ENCODE data around the gene NUBP2.

The NUBP2 gene

DNA sequence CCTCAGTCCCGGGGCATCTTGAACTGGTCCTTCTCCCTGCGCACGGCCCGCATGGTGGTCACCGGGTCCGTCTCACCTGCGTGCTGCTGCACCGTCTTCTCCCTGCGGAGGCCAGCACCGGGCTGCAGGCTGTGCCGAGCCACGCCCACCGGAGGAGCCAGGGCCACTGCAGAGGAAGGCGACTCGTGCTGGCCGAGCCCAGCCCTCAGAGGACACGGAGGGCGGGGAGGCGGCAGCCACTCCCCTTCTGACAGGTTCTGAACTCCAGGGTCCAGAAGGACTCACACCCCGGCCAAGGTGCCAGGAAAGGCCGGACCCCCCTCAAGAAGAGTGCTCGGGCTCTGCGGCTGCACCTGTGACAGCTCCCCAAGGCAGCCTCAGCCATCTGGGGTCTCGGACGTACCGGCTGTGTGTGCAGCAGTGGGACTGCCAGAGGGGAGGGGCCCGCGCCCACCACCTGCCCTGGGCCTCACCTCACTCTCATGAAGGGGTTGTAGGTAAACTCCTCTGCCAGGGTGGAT, 26.6 kb downstream of the NUBP2 start:
- no peak for DNase-seq (ENCODE audit: low read depth in 2 of 2)

DNA sequence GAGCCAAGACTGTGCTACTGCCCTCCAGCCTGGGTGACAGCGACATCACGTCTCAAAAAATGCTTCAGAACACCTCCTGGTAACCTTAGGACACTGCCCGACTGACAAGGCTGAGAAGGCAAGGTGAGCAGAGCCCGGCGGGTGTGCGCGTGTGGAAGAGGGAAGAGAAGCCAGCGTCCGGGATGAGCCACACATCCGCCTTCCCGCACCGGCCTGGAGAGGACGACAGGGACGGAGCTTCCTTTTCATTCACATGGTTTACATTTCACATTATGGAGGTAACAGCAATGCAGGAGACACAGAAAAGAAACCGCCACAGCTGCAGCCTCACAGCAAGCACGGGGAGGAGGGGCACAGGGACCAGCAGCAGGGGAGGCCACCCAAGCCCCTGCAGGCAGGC, 27.3 kb downstream of the NUBP2 start:
- DNase-seq (ENCODE audit: low read depth in 2 of 2) = no peak

GRCh38 chr16:1810536-1810935, 27.8 kb downstream of the NUBP2 start:
- no peak for DNase-seq (ENCODE audit: low read depth in 2 of 2)

DNA sequence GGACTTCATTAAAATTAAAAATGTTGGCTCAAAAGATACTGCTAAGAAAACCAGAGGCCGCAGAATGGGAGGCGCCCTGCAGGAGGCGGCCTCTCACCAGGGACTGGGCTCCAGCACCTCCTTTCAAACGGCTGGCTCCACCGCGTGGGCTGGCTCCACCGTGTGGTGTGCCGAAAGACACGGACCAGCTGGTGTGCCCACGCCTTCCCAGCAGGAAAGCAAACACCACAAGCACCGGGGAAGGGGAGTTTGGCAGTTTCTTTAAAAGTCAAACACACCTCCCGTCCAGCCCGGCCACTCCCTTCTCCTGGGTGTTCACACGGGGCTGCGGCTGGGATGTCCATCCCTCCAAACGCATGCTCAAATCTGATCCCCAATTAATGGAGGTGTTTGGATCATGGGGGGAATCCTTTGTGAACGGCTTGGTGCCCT, 30.0 kb downstream of the NUBP2 start:
- DNase-seq (ENCODE audit: low read depth in 2 of 2) = no peak

DNA sequence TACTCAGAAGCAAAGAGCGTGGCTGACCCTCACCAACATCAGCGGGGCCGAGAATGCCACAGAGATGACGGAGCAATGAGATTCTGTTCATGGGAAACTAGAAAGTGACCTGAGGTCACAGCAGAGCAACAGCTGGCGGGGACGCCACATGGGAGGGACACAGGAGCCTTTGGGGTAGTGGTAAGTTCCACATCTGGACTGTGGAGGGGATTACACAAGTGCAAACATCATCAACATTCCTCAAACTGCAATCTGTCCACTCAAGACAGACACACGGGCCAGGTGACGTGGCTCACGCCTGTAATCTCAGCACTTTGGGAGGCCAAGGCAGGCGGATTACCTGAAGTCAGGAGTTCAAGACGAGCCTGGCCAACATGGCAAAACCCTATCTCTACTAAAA, 32.7 kb downstream of the NUBP2 start:
- DNase-seq (ENCODE audit: low read depth in 2 of 2) = no peak

- DNase-seq (ENCODE audit: low read depth in 2 of 2) = no peak
These were observed 33.9 kb downstream of the NUBP2 start for GRCh38 chr16:1816396-1817275.

GRCh38 chr16:1817276-1817589, 34.5 kb downstream of the NUBP2 start:
- no peak for DNase-seq (ENCODE audit: low read depth in 2 of 2)

DNA sequence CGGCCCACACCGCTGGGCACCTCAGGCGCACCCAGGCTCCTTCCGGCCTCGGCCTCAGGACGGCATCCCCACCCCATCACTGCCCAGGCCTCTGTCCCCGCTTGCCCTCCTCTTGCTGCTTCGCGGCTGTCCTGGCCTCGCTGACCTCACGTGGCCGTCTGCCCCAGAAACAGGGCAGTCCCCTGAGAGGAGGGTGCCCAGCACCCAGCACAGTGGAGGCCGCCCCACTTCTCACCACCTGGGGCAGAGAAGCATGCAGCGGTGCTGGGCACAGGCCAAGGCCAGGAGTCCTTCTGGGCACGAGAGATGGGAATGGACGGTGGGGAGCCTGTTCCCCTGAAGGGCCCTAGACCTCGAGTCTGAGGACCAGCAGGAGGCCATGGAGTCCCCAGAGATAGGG, 35.0 kb downstream of the NUBP2 start:
- no peak for DNase-seq (ENCODE audit: low read depth in 2 of 2)

- DNase-seq (ENCODE audit: low read depth in 2 of 2) = no peak
These were observed 35.6 kb downstream of the NUBP2 start for GRCh38 chr16:1818204-1818872.

DNA sequence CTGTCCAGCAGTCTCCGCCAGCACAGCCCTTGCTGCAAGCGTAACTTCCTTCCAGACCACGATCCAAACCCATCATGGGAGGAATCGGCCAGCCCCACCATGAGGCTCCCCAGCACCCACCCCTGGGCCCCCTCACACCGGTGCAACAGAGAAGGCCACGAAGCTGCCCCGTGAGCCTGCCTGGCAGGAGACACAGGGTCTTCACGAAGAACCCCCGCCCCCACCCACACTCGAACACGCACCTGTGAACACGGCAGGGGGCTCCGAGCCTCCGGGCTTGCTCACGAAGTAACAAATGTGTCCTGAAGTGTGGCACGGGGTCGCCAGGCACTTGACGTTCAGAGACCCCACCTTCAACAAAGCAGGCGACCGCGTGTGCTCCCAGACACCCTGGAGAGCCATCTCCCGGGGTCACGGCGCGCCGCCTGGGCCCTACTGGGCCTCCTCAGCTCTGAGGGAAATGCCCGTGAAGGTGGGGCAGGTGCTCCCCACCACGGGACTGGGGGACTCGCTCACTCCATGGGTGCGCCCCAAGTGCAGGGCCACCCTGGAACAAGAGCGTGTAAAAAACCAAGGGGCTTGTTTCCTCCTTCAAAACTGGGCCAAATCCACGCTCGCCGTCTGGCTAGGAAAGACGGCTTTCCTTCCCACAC, 36.2 kb downstream of the NUBP2 start:
- DNase-seq (ENCODE audit: low read depth in 2 of 2) = no peak

DNA sequence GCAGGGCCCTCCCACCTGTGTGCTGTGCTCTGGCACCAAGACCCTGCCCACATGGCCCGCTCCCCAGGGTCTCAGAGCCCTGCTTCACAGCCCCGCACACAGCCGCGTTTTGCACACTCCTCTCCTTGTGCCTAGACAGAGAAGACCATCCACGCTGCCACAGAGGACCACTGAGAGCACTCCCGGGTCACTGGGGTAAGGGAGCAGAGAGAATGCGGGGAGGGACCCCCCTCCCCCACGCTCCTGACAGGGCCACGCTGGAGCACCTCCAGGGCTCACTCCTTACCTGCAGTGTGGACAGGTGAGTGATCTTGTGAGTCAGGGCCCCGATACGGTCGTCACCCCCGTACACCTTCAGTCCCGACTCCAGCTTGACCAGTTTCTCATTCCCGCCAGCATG, 36.9 kb downstream of the NUBP2 start:
- no peak for DNase-seq (ENCODE audit: low read depth in 2 of 2)

DNA sequence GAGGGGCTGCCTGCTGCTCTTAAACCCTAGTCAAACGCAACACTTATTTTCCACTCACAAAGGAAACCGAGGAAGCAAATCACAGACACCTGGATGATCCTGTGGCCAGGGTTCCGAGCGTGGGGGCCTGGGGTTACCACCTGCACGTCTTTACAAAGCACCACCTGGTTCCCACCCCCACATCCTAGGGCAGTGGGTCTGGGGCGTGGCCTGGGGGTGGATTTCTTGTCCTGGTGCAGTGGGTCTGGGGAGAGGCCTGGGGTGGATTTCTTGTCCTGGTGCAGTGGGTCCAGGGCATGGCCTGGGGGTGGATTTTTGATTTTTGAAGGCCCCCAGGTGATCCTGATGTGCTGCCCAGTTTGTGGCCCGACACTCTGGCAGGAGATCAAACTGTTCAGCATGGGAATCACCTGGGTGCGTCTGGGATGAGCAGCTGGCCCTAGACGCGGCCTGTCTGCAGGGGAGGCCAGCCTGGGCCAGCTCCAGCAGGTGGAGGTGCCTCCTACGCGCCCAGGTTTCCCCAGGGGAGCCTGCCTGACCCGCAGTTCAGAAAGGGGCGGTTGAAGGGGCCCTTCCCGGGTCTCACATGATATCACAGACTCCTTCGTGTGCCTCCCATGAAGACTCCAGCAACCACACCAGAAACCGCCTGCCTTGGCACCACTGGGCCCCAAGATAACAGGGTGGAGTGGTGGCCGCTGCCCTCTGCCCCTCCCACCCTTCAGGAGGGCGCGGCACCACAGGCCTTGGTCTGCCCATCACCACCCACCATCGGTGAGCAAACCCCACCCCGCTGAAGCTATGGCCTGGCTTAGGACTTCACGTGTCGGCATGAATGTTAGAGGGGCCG, 37.6 kb downstream of the NUBP2 start:
- DNase-seq (ENCODE audit: low read depth in 2 of 2) = no peak

GRCh38 chr16:1820946-1821290, 38.2 kb downstream of the NUBP2 start:
- no peak for DNase-seq (ENCODE audit: low read depth in 2 of 2)

GRCh38 chr16:1821861-1822611, 39.3 kb downstream of the NUBP2 start:
- no peak for DNase-seq (ENCODE audit: low read depth in 2 of 2)

DNA sequence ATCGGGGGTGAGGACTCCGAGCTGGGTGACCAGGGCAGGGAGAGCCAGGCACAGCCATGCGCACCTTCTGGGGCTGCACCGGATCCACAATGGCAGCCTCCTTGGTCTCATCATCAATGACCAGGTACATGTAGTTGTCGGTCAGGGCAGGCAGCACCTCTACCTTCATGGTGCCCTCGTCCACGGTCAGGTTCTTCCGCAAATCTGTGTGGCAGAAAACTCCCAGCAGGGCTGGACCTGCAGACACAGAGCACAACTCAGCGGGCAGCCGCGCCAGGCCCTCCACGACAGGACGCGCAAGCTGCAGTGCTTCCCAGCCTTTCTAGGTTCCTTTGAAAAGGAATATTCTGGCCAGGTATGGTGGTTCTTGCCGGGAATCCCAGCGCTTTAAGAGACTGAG, 40.0 kb downstream of the NUBP2 start:
- DNase-seq (ENCODE audit: low read depth in 2 of 2) = no peak

- DNase-seq (ENCODE audit: low read depth in 2 of 2) = no peak
These were observed 41.1 kb downstream of the NUBP2 start for GRCh38 chr16:1823821-1824220.

GRCh38 chr16:1825381-1825863, 42.7 kb downstream of the NUBP2 start:
- DNase-seq (ENCODE audit: low read depth in 2 of 2) = no peak

DNA sequence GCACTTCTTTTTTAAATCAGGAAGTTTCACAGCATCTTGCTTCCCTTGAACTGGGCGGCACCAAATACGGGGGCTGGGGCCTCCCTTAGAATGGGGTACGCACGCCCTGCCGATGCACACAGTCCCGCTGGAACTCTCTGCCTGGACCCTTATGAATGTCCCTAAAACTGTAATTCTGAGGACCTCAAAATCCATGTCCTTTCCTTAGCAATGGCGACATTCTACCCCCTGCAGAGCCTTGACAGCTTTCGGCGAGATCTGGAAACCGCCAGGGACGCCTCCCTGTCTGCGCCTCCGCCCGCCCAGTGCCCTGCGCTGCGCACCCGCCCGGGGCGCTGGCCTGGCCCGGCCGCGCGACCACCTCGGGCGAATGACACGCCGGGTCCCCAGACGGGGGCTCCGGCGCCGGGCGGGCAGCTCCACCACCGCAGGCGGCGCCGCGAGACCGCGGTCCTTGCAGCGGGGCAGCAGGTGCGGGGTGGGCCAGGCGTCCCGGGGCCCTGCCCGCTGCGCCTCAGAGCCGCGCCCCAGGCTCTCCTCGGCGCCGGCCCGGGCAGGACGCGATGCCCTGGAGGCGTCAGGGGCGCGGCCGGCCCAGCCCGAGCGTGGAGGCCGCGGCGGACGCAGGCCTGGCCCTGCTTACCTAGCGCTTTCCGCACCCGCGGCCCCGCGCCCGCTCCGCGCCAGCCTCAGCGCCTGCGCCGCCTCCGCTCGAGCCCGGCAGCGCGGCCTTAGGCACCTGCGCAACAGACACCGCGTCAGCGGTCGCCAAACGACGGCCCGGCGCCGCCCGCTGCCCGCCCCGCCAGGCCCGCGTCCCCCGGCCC, 43.3 kb downstream of the NUBP2 start:
- no peak for DNase-seq (ENCODE audit: low read depth in 2 of 2)

DNA sequence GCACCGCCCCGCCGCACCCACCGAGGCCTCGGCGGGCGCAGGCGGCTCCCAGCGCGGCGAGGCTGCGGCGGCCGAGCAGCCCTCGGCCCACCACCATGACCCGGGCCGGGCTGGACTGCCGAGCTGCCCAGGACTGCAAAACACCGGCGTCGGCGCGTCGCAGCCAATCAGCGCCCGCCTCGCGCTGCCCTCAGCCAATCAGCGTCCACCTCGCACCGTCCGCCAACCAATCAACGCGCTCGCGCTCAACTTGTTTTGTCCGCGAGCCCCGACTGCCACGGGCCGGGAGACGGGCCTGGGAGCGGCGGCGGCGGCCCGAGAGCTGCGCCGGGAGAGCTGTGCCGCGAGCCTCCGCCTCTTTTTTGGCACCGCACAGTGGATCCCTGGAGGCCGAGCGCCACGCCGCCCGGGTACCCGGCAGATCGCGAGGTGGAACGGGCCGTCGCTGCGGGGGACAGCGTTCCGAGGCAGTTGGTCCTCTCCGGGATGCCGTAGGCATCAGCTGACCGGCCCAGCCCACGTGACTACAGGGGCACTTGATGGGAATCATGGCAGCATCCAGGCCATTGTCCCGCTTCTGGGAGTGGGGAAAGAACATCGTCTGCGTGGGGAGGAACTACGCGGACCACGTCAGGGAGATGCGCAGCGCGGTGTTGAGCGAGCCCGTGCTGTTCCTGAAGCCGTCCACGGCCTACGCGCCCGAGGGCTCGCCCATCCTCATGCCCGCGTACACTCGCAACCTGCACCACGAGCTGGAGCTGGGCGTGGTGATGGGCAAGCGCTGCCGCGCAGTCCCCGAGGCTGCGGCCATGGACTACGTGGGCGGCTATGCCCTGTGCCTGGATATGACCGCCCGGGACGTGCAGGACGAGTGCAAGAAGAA, 44.2 kb downstream of the NUBP2 start, which contains the start of the genes FAHD1 and HAGH:
TSS of gene FAHD1 (plus strand) at position 516 of the 883 bp plus-strand sequence. CDS start at position 549, 33 bp downstream.
TSS of gene HAGH (minus strand) at position 135 of the 883 bp plus-strand sequence. CDS start at position 97, 38 bp downstream.
- peak; percentile 78 to 79 for DNase-seq (ENCODE audit: low read depth in 2 of 2)
